HEK293 (cell line): ENCODE results near the gene GJD3.

Experiments used
- BCL11B ChIP-seq: fragments of 450-650 bp; formaldehyde crosslinking; IDR thresholded peaks from 2 replicates; pipeline ENCODE4 v1.5.1; 2016; ENCODE audit warnings: low read depth, missing biosample characterization, missing genetic modification characterization
- KLF16 ChIP-seq: fragments of 450-650 bp; formaldehyde crosslinking; IDR thresholded peaks from 2 replicates; pipeline ENCODE4 v1.5.1; 2017; ENCODE audit warnings: missing biosample characterization, missing genetic modification characterization
- KLF9 ChIP-seq: fragments of 450-650 bp; formaldehyde crosslinking; IDR thresholded peaks from 2 replicates; pipeline ENCODE4 v1.5.1; 2016; ENCODE audit warnings: missing biosample characterization, missing genetic modification characterization, low read depth
- PATZ1 ChIP-seq: fragments of 450-650 bp; formaldehyde crosslinking; IDR thresholded peaks from 2 replicates; pipeline ENCODE4 v1.5.1; 2016; ENCODE audit warnings: missing biosample characterization, missing genetic modification characterization
- PRDM2 ChIP-seq: fragments of 450-650 bp; formaldehyde crosslinking; IDR thresholded peaks from 2 replicates; pipeline ENCODE4 v1.5.1; 2016; ENCODE audit warnings: missing biosample characterization, missing genetic modification characterization, borderline replicate concordance
- SCRT2 ChIP-seq: fragments of 450-650 bp; formaldehyde crosslinking; IDR thresholded peaks from 2 replicates; pipeline ENCODE4 v1.5.1; 2016; ENCODE audit warnings: missing biosample characterization, missing genetic modification characterization
- YY2 ChIP-seq: fragments of 450-650 bp; formaldehyde crosslinking; IDR thresholded peaks from 2 replicates; pipeline ENCODE4 v1.5.1; 2016; ENCODE audit warnings: missing biosample characterization, missing genetic modification characterization
- ZBTB49 ChIP-seq: fragments of 450-650 bp; formaldehyde crosslinking; IDR thresholded peaks from 2 replicates; pipeline ENCODE4 v1.5.1; 2016; ENCODE audit warnings: missing biosample characterization, missing genetic modification characterization, low read depth
- ZFP41 ChIP-seq: fragments of 450-650 bp; formaldehyde crosslinking; IDR thresholded peaks from 2 replicates; pipeline ENCODE4 v1.5.1; 2016; ENCODE audit warnings: missing biosample characterization, missing genetic modification characterization, borderline replicate concordance
- ZNF157 ChIP-seq: fragments of 450-650 bp; formaldehyde crosslinking; IDR thresholded peaks from 2 replicates; pipeline ENCODE4 v1.5.1; 2016; ENCODE audit warnings: missing biosample characterization, missing genetic modification characterization
- ZNF16 ChIP-seq: fragments of 450-650 bp; formaldehyde crosslinking; IDR thresholded peaks from 2 replicates; pipeline ENCODE4 v1.5.1; 2016; ENCODE audit warnings: low read depth, missing biosample characterization, missing genetic modification characterization
- ZNF202 ChIP-seq: fragments of 450-650 bp; formaldehyde crosslinking; IDR thresholded peaks from 2 replicates; pipeline ENCODE4 v1.5.1; 2016; ENCODE audit warnings: missing biosample characterization, missing genetic modification characterization, borderline replicate concordance
- ZNF23 ChIP-seq: fragments of 450-650 bp; formaldehyde crosslinking; IDR thresholded peaks from 2 replicates; pipeline ENCODE4 v1.5.1; 2016; ENCODE audit warnings: missing biosample characterization, missing genetic modification characterization, borderline replicate concordance
- ZNF248 ChIP-seq: fragments of 450-650 bp; formaldehyde crosslinking; IDR thresholded peaks from 2 replicates; pipeline ENCODE4 v1.5.1; 2017; ENCODE audit warnings: missing biosample characterization, missing genetic modification characterization
- ZNF26 ChIP-seq: fragments of 450-650 bp; formaldehyde crosslinking; IDR thresholded peaks from 2 replicates; pipeline ENCODE4 v1.5.1; 2016; ENCODE audit warnings: missing biosample characterization, missing genetic modification characterization
- ZNF292 ChIP-seq: fragments of 450-650 bp; formaldehyde crosslinking; IDR thresholded peaks from 2 replicates; pipeline ENCODE4 v1.5.1; 2016; ENCODE audit warnings: low read depth, missing biosample characterization, missing genetic modification characterization, borderline replicate concordance
- ZNF350 ChIP-seq: fragments of 450-650 bp; formaldehyde crosslinking; IDR thresholded peaks from 2 replicates; pipeline ENCODE4 v1.5.0; 2017; ENCODE audit warnings: missing biosample characterization, mild to moderate bottlenecking, missing genetic modification characterization
- ZNF416 ChIP-seq: fragments of 450-650 bp; formaldehyde crosslinking; IDR thresholded peaks from 2 replicates; pipeline ENCODE4 v1.5.1; 2016; ENCODE audit warnings: missing biosample characterization, missing genetic modification characterization
- ZNF423 ChIP-seq: fragments of 450-650 bp; formaldehyde crosslinking; IDR thresholded peaks from 2 replicates; pipeline ENCODE4 v1.5.1; 2016; ENCODE audit warnings: missing biosample characterization, missing genetic modification characterization
- ZNF629 ChIP-seq: fragments of 450-650 bp; formaldehyde crosslinking; IDR thresholded peaks from 2 replicates; pipeline ENCODE4 v1.5.1; 2017; ENCODE audit warnings: missing biosample characterization, missing genetic modification characterization
- ZSCAN18 ChIP-seq: fragments of 450-650 bp; formaldehyde crosslinking; IDR thresholded peaks from 2 replicates; pipeline ENCODE4 v1.5.1; 2016; ENCODE audit warnings: missing biosample characterization, missing genetic modification characterization
- ZSCAN30 ChIP-seq: fragments of 450-650 bp; IDR thresholded peaks from 2 replicates; pipeline ENCODE4 v1.5.1; 2018; ENCODE audit warnings: missing biosample characterization, mild to moderate bottlenecking, missing genetic modification characterization, moderate library complexity
- ZSCAN4 ChIP-seq: fragments of 450-650 bp; formaldehyde crosslinking; IDR thresholded peaks from 2 replicates; pipeline ENCODE4 v1.5.1; 2017; ENCODE audit warnings: missing biosample characterization, missing genetic modification characterization

The GJD3 gene

GRCh38 chr17:40345161-40345993 is 19.2 kb downstream of the GJD3 start (continued):
- TF ChIP-seq PATZ1 (peak; percentile 90), ZSCAN4 (tag by site-specific recombination) (no peak), ZNF629 (tag by site-specific recombination) (no peak; the same call in 1 of the 2 replicates), ZFP41 (tag by site-specific recombination) (no peak), KLF16 (tag by site-specific recombination) (0 out of 2 replicates have a peak, but pooled peaks have one; percentile 71), ZNF26 (tag by site-specific recombination) (no peak), ZNF292 (no peak), ZNF248 (tag by site-specific recombination) (no peak), ZNF23 (tag by site-specific recombination) (no peak), ZNF350 (tag by site-specific recombination) (no peak), ZSCAN18 (tag by site-specific recombination) (no peak), ZBTB49 (no peak), YY2 (tag by site-specific recombination) (no peak), BCL11B (tag by site-specific recombination) (no peak), ZNF423 (no peak), SCRT2 (tag by site-specific recombination) (peak; percentile 68), ZNF157 (tag by site-specific recombination) (no peak), KLF9 (peak; percentile 63; the same call in 1 of the 2 replicates), PRDM2 (no peak), ZSCAN30 (tag by site-specific recombination) (no peak), ZNF202 (no peak), ZNF16 (tag by site-specific recombination) (no peak), ZNF416 (tag by site-specific recombination) (no peak)
